Measurements from ENCODE around the gene MYBBP1A. TPM values are rescaled to one million over a fixed set of nuclear protein-coding genes. Genes with fewer than 3 reads are reported as not detected.

MYBBP1A gene
- total and polyA plus RNA-seq, 2 of the 8 experiments (the other 6 are each of a cell fraction or from before 2014, with no cell fraction given): 46.8 to 151 TPM

DNA sequence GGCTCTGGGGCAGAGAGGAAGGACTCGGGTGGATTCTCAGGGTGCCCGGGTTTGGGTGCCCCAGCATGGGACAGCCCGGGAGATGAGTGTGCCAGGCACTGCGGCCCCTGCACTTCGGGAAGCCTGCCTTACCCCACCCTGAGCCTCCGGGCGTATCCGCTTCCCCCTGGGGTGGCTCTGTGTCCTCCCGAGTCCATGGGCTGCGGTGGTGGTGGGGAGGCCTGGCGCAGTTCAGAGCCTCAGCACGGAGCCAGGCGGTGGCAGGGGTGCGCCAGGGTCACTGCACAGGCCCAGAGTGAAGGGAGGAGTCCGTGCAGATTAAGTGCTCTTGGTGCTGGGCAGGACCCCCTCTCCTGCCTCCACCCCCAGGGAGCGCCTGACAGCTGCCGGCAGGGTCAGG is 20.7 kb downstream of the MYBBP1A start:
- Histone ChIP-seq H2AK5ac (ENCODE audit: low read depth, low read length) (no peak overlapping the region), H4K5ac (ENCODE audit: insufficient read length, low read depth, low read length) (no peak overlapping the region), H2BK120ac (replicated peaks; ENCODE audit: low read depth, low read length) (no peak overlapping the region), H2BK20ac (ENCODE audit: low read length) (no peak overlapping the region), H3K4me3 (ENCODE audit: extremely low read depth in 1 of 4, insufficient read depth in 2 of 4, low read depth in 3 of 4, low read length in 4 of 4) (no peak overlapping the region), H3K56ac (replicated peaks; ENCODE audit: insufficient read length, low read depth, low read length) (no peak overlapping the region), H2BK12ac (ENCODE audit: low read depth, low read length) (no peak overlapping the region), H4K91ac (replicated peaks; ENCODE audit: insufficient read length, low read length) (peak overlapping the region; percentile 27), H3K23ac (ENCODE audit: insufficient read length) (no peak overlapping the region), H2BK15ac (ENCODE audit: low read length) (no peak overlapping the region), H3K18ac (ENCODE audit: extremely low read depth, low read length) (no peak overlapping the region), H3K4me1 (replicated peaks in 1 of 4; ENCODE audit: control insufficient read depth in 3 of 4, insufficient read depth in 4 of 4, low read length in 3 of 4) (peaks cover 0 to 29% (median 16%) of the 10 kb centered on the region in 4 experiments; a peak in 6 of 7 replicates), H4K20me1 (replicated peaks in 1 of 2; ENCODE audit: control insufficient read depth in 1 of 2, insufficient read depth in 2 of 2, low read length in 2 of 2) (peaks cover 8 to 11% of the 10 kb centered on the region in 2 experiments), H3K9me3 (ENCODE audit: insufficient read depth in 2 of 2, low read depth in 1 of 2, low read length in 1 of 2) (no peaks in the 10 kb centered on the region), H4K8ac (ENCODE audit: extremely low read depth, insufficient read depth, low read length) (no peak overlapping the region), H3K27me3 (replicated peaks in 1 of 4; ENCODE audit: control insufficient read depth in 3 of 4, extremely low read depth in 1 of 4, insufficient read depth in 3 of 4, low read length in 3 of 4) (peaks cover 0 to 36% (median 21%) of the 10 kb centered on the region in 4 experiments; a peak in 4 of 7 replicates), H2AFZ (ENCODE audit: low read length) (no peak overlapping the region), H3K4me2 (ENCODE audit: insufficient read depth in 1 of 2, low read depth in 2 of 2, low read length in 2 of 2) (no peak overlapping the region), H3K23me2 (ENCODE audit: low read depth, low read length) (peaks cover 4% of the 10 kb centered on the region; the same call in 1 of the 2 replicates), H3K79me2 (ENCODE audit: control insufficient read depth in 1 of 2, insufficient read depth in 2 of 2, low read length in 2 of 2) (no peaks in the 10 kb centered on the region), H2BK5ac (ENCODE audit: low read depth, low read length) (no peak overlapping the region), H3K4ac (replicated peaks; ENCODE audit: insufficient read length, low read depth, low read length) (no peak overlapping the region), H3K14ac (ENCODE audit: insufficient read length) (no peak overlapping the region), H3K27ac (ENCODE audit: low read depth, low read length) (no peak overlapping the region), H3K9ac (replicated peaks in 1 of 4; ENCODE audit: extremely low read depth in 1 of 4, low read depth in 3 of 4, low read length in 3 of 4) (no peak overlapping the region), H3K79me1 (ENCODE audit: low read depth, low read length) (no peaks in the 10 kb centered on the region), H3K36me3 (ENCODE audit: control insufficient read depth in 2 of 4, insufficient read depth in 4 of 4, low read length in 3 of 4) (peaks cover 0 to 10% (median 6%) of the 10 kb centered on the region in 4 experiments; a peak in 4 of 8 replicates)
- 83% methylated on average over 14 of the region's 17 CpGs; no CpG with 5 or more reads in 1 of the 2 experiments for WGBS, 2 experiments (ENCODE audit: extremely low coverage in 1 of 2, insufficient coverage in 1 of 2, insufficient read length in 1 of 2, insufficient replicate concordance in 2 of 2, low coverage in 1 of 2, low lambda C conversion rate in 2 of 2, missing lambda C conversion rate in 1 of 2)
- no peak for DNase-seq (ENCODE audit: low read depth in 1 of 2, low spot score in 2 of 2)
- POLR2A ChIA-PET (ENCODE audit: partially characterized antibody): interaction anchor here (1.0 to 37.1 kb wide), 6 partner anchors 5 to 123 kb away, joined by 3 to 546 read pairs (median 6); partner anchors contain the start of genes GGT6 and MYBBP1A
- CTCF ChIA-PET (ENCODE audit: partially characterized antibody): interaction anchor here (0.6 to 3.0 kb wide), 5 partner anchors 9 to 63 kb away, joined by 3 to 12 read pairs (median 3); partner anchors contain the start of genes GGT6 and SPNS2
- TF ChIP-seq POLR2A (IDR thresholded peaks at IDR 0.05; ENCODE audit: control extremely low read depth in 1 of 2, low read depth in 2 of 2, low read length in 2 of 2) (0 out of 3 replicates have a peak, but pooled peaks of 1 of the 2 experiments have one; percentile 2), POU5F1 (IDR thresholded peaks at IDR 0.05; ENCODE audit: low read depth, low read length) (no peak), E2F6 (IDR thresholded peaks at IDR 0.05) (no peak)
- FAIRE-seq: no peak
